Neural cell (in vitro differentiated cells): ENCODE measurements around the gene BHLHE23. TPM values are rescaled to one million over a fixed set of nuclear protein-coding genes. Genes with fewer than 3 reads are reported as not detected.

ENCODE experiments used
- H2AFZ ChIP-seq: fragments of 200-600, 300-800 bp; sonication (generic), shearing (Covaris generic); 2 replicates; pipeline ENCODE4 v1.6.0; 2014; ENCODE audit warnings: low read depth, mild to moderate bottlenecking, antibody characterized with exemption, low read length, moderate library complexity
- H3F3A ChIP-seq: fragments of 200-600 bp; shearing (Covaris generic); 2 replicates; pipeline ENCODE4 v1.6.1; 2016; ENCODE audit warnings: mild to moderate bottlenecking, moderate library complexity, mixed read lengths, antibody characterized with exemption, low read length; ENCODE audit not compliant: insufficient read depth, poor library complexity, severe bottlenecking
- H3K27ac ChIP-seq: fragments of 200-600, 300-800 bp; sonication (generic), shearing (Covaris generic); 2 replicates; pipeline ENCODE4 v1.5.1; 2014; ENCODE audit warnings: mild to moderate bottlenecking, low read length, moderate library complexity
- H3K27me3 ChIP-seq: fragments of 300-800, 200-600 bp; sonication (generic), shearing (Covaris generic); 2 replicates; pipeline ENCODE4 v1.6.0; 2014; ENCODE audit warnings: mild to moderate bottlenecking, low read depth, low read length, moderate library complexity; ENCODE audit not compliant: insufficient read depth
- H3K36me3 ChIP-seq: fragments of 300-800, 200-600 bp; sonication (generic), shearing (Covaris generic); 2 replicates; pipeline ENCODE4 v1.5.1; 2014; ENCODE audit warnings: mild to moderate bottlenecking, antibody characterized with exemption, low read length, moderate library complexity; ENCODE audit not compliant: insufficient read depth
- H3K4me2 ChIP-seq: fragments of 300-800, 200-600 bp; sonication (generic), shearing (Covaris generic); 2 replicates; pipeline ENCODE4 v1.6.0; 2014; ENCODE audit warnings: mild to moderate bottlenecking, low read length
- H3K4me3 ChIP-seq: fragments of 300-800, 200-600 bp; sonication (generic), shearing (Covaris generic); 2 replicates; pipeline ENCODE4 v1.5.1; 2014; ENCODE audit warnings: mild to moderate bottlenecking, low read length, moderate library complexity
- H3K79me2 ChIP-seq: fragments of 200-600 bp; shearing (Covaris generic); replicated peaks from 2 replicates; pipeline ENCODE4 v1.6.0; 2014; ENCODE audit warnings: mild to moderate bottlenecking, low read length, moderate library complexity; ENCODE audit not compliant: insufficient read depth
- H3K9ac ChIP-seq: fragments of 300-800, 200-600 bp; sonication (generic), shearing (Covaris generic); 2 replicates; pipeline ENCODE4 v1.6.1; 2016; ENCODE audit warnings: mild to moderate bottlenecking, low read length, mixed read lengths
- H3K9me2 ChIP-seq: fragments of 200-600 bp; shearing (Covaris generic); 2 replicates; pipeline ENCODE4 v1.6.1; 2016; ENCODE audit warnings: mild to moderate bottlenecking, low read length, mixed read lengths; ENCODE audit not compliant: insufficient read depth
- H3K9me3 ChIP-seq: fragments of 200-600, 300-800 bp; sonication (generic), shearing (Covaris generic); 2 replicates; pipeline ENCODE4 v1.6.1; 2016; ENCODE audit warnings: mild to moderate bottlenecking, mixed run types, low read length, moderate library complexity, mixed read lengths
- H4K20me1 ChIP-seq: fragments of 200-600 bp; shearing (Covaris generic); 2 replicates; pipeline ENCODE4 v1.6.1; 2016; ENCODE audit warnings: mild to moderate bottlenecking, mixed run types; ENCODE audit not compliant: insufficient read depth
- CTCF ChIP-seq: fragments of 450-650 bp; IDR thresholded peaks from 2 replicates; pipeline ENCODE4 v1.5.1; 2014; ENCODE audit warnings: antibody characterized with exemption, mild to moderate bottlenecking, moderate library complexity; ENCODE audit not compliant: poor library complexity, severe bottlenecking
- EP300 ChIP-seq: fragments of 450-650 bp; conservative IDR thresholded peaks from 2 replicates; pipeline ENCODE4 v1.6.1; 2014; ENCODE audit warnings: antibody characterized with exemption, mild to moderate bottlenecking, moderate library complexity; ENCODE audit not compliant: poor library complexity, severe bottlenecking
- EZH2 ChIP-seq: fragments of 200-600, 300-800 bp; shearing (Covaris generic), sonication (generic); IDR thresholded peaks from 2 replicates; pipeline ENCODE4 v1.6.1; 2014; ENCODE audit warnings: antibody characterized with exemption, low read length, borderline replicate concordance, mild to moderate bottlenecking; ENCODE audit not compliant: insufficient read depth, poor library complexity, severe bottlenecking
- MXI1 ChIP-seq: fragments of 450-650 bp; conservative IDR thresholded peaks from 2 replicates; pipeline ENCODE4 v1.6.1; 2014; ENCODE audit warnings: antibody characterized with exemption, mild to moderate bottlenecking; ENCODE audit not compliant: poor library complexity, severe bottlenecking
- POLR2AphosphoS5 ChIP-seq: IDR thresholded peaks from 2 replicates; pipeline ENCODE4 v1.6.1; 2012
- RAD21 ChIP-seq: fragments of 450-650 bp; conservative IDR thresholded peaks from 2 replicates; pipeline ENCODE4 v1.6.1; 2014; ENCODE audit warnings: antibody characterized with exemption, mild to moderate bottlenecking, moderate library complexity
- SMC3 ChIP-seq: fragments of 450-650 bp; conservative IDR thresholded peaks from 2 replicates; pipeline ENCODE4 v1.6.1; 2014; ENCODE audit warnings: antibody characterized with exemption, mild to moderate bottlenecking, moderate library complexity; ENCODE audit not compliant: poor library complexity
- TAF1 ChIP-seq: IDR thresholded peaks from 2 replicates; pipeline ENCODE4 v1.6.1; 2012; ENCODE audit warnings: low read depth
- polyA plus RNA-seq: library from polyadenylated mRNA; depleted of rRNA; stranded (reverse); fragments of >200 nt; gene quantifications from 2 replicates; pipeline ENCODE4 v1.2.3, GENCODE V29; 2014
- TF ChIP-seq, protein P1 (sequence below): IDR thresholded peaks from 2 replicates; pipeline ENCODE4 v1.6.1; 2012; ENCODE audit warnings: borderline replicate concordance

The BHLHE23 gene
- polyA plus RNA-seq, 1 donor from 2014 or later = not detected

- no peak overlapping the region for H3K4me3 ChIP-seq
- no peaks in the 10 kb centered on the region for H4K20me1 ChIP-seq
- no peak overlapping the region for H3K4me2 ChIP-seq
- H3K9ac ChIP-seq = no peak overlapping the region
- H3F3A ChIP-seq = no peaks in the 10 kb centered on the region
- no peak overlapping the region for H2AFZ ChIP-seq
- H3K9me3 ChIP-seq = no peaks in the 10 kb centered on the region
- H3K36me3 ChIP-seq = no peaks in the 10 kb centered on the region
- H3K27me3 ChIP-seq = no peaks in the 10 kb centered on the region
- H3K9me2 ChIP-seq = no peaks in the 10 kb centered on the region
- H3K27ac ChIP-seq = no peak overlapping the region
- H3K79me2 ChIP-seq = no peaks in the 10 kb centered on the region
- TF ChIP-seq RAD21 (no peak), MXI1 (no peak)
Observed at GRCh38 chr20:63027922-63028389, 21.2 kb upstream of the BHLHE23 start.

DNA sequence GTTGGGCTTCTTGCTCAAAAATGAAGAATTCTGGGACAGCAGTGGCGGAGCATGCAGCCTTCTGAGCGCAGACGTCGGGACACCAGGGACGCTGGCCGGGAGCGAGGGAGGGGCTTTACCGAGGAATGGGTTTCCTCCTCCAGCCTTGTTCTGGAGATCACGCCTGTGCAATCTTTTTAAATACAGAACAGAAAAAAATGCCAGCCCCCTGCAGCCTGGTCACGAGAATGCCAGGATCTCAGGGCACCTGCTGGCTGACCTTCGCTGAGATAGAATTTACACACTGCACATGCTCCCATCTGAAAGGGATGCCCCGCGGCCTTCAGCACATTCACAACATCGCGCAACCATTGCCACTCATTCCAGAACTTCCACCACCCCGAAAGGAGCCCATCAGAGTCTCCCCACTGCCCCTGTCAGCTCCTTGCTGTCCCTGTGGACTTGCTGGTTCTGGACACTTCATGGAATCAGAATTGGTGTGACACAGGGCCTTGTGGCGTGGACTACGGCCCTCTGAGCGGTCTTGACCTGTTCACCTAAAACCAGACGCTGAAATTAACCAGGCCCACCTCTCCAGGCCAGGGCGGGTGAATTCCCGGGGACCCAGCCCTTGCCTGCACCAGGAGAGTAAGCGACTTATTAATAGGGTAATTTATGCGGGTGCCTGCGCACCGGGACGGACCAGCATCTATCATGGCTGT is 20.6 kb upstream of the BHLHE23 start:
- no peaks in the 10 kb centered on the region for H3K79me2 ChIP-seq
- H2AFZ ChIP-seq = no peak overlapping the region
- H3K9ac ChIP-seq = no peak overlapping the region
- H3K27me3 ChIP-seq = no peaks in the 10 kb centered on the region
- H3K4me2 ChIP-seq = no peak overlapping the region
- no peaks in the 10 kb centered on the region for H3K9me2 ChIP-seq
- no peak overlapping the region for H3K27ac ChIP-seq
- TF ChIP-seq EP300 = no peak
- no peaks in the 10 kb centered on the region for H3F3A ChIP-seq
- H3K36me3 ChIP-seq = no peaks in the 10 kb centered on the region
- H3K4me3 ChIP-seq = no peak overlapping the region
- no peaks in the 10 kb centered on the region for H4K20me1 ChIP-seq
- no peaks in the 10 kb centered on the region for H3K9me3 ChIP-seq

- Histone ChIP-seq H4K20me1 (no peaks in the 10 kb centered on the region), H3K27me3 (no peaks in the 10 kb centered on the region), H3K27ac (no peak overlapping the region), H3K9me3 (no peaks in the 10 kb centered on the region), H3K9ac (no peak overlapping the region), H3K9me2 (no peaks in the 10 kb centered on the region), H3K4me3 (no peak overlapping the region), H3F3A (no peaks in the 10 kb centered on the region), H3K36me3 (no peaks in the 10 kb centered on the region), H3K4me2 (no peak overlapping the region), H2AFZ (no peak overlapping the region), H3K79me2 (no peaks in the 10 kb centered on the region)
- no peak for TF ChIP-seq POLR2AphosphoS5
- TF ChIP-seq, protein P1, sequence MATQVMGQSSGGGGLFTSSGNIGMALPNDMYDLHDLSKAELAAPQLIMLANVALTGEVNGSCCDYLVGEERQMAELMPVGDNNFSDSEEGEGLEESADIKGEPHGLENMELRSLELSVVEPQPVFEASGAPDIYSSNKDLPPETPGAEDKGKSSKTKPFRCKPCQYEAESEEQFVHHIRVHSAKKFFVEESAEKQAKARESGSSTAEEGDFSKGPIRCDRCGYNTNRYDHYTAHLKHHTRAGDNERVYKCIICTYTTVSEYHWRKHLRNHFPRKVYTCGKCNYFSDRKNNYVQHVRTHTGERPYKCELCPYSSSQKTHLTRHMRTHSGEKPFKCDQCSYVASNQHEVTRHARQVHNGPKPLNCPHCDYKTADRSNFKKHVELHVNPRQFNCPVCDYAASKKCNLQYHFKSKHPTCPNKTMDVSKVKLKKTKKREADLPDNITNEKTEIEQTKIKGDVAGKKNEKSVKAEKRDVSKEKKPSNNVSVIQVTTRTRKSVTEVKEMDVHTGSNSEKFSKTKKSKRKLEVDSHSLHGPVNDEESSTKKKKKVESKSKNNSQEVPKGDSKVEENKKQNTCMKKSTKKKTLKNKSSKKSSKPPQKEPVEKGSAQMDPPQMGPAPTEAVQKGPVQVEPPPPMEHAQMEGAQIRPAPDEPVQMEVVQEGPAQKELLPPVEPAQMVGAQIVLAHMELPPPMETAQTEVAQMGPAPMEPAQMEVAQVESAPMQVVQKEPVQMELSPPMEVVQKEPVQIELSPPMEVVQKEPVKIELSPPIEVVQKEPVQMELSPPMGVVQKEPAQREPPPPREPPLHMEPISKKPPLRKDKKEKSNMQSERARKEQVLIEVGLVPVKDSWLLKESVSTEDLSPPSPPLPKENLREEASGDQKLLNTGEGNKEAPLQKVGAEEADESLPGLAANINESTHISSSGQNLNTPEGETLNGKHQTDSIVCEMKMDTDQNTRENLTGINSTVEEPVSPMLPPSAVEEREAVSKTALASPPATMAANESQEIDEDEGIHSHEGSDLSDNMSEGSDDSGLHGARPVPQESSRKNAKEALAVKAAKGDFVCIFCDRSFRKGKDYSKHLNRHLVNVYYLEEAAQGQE = no peak
- no peak for TF ChIP-seq CTCF
- no peak for TF ChIP-seq EP300
- no peak for TF ChIP-seq EZH2
- no peak for TF ChIP-seq RAD21
- no peak for TF ChIP-seq SMC3
- no peak for TF ChIP-seq TAF1
Observed at GRCh38 chr20:63026582-63027165, 19.9 kb upstream of the BHLHE23 start.
